Activated CD4-positive, alpha-beta T cell treated with anti-CD3 and anti-CD28 coated beads, Interleukin-2, amount 50 U/mL, for 16 hours (primary cell): ENCODE data around the gene SCP2D1.

ENCODE experiments used
- DNase-seq: peaks from one replicate; pipeline ENCODE4 v3.0.0-alpha.2; 2020

SCP2D1 gene

GRCh38 chr20:18815194-18815942 is 1.8 kb downstream of the SCP2D1 start:
- no peak for DNase-seq

- DNase-seq = no peak
Measured at GRCh38 chr20:18822832-18823231, 9.2 kb downstream of the SCP2D1 start.

DNA sequence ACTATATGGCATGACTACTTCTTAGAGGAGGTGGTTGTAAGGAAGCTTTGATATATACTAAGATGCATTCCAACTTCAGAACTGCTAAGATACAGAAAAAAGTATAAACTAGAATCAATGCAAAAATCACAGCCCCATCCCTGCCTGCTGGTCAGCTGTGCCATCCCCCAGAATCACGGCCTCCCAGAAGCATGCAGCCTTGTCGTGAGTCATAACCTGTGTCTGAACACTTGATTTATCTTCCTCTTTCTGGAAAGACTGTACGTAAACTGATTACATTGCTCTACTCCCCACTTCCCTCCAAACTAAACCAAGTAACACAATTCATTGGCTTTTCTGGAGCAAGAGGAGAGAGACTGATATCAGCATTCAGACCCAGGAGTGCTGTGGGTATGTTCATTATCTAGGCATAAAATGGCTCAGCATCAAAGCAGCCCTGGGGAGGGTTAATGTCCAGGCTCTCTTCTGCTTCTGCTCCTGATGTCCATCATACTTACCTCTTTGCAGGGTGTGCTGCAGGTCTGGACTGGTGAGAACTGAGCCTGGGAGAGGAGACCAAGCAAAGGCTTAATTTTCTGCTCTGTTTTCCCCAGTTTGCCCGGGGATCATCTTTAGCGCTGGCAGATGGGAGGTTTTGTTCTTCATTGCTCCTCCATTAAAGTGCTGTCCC is 18.4 kb downstream of the SCP2D1 start:
- no peak for DNase-seq

DNA sequence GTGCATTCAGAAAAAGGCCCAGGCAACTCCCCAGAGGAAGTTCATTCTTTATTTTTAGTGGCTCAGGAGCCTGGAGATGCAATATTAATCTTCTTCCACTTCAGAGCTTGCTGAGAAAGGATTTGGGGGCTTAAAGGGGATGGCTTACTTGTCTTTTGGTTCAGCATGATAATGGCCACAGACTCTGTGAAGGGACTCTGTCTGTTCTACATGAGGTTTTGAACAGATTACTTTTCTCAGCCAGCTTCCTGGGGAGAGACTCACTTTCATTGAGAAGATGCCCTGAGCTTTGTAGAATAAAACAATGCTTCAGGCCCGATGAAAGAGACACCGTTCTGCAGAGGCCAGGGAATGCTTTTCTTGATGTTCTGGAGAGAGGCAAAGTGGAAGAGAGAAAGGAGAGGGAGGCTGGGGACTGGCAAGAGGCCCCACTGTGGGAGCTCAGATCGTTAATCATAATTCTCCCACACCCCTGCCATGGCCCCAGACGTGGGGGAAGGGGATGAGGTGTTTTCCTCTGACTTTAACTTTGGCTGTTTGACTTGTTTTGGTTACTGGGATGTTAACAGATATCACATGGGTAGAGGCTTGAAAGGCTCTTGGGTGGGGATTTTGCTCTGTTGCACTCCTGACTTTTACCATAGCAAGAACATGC is 19.1 kb downstream of the SCP2D1 start:
- no peak for DNase-seq

DNA sequence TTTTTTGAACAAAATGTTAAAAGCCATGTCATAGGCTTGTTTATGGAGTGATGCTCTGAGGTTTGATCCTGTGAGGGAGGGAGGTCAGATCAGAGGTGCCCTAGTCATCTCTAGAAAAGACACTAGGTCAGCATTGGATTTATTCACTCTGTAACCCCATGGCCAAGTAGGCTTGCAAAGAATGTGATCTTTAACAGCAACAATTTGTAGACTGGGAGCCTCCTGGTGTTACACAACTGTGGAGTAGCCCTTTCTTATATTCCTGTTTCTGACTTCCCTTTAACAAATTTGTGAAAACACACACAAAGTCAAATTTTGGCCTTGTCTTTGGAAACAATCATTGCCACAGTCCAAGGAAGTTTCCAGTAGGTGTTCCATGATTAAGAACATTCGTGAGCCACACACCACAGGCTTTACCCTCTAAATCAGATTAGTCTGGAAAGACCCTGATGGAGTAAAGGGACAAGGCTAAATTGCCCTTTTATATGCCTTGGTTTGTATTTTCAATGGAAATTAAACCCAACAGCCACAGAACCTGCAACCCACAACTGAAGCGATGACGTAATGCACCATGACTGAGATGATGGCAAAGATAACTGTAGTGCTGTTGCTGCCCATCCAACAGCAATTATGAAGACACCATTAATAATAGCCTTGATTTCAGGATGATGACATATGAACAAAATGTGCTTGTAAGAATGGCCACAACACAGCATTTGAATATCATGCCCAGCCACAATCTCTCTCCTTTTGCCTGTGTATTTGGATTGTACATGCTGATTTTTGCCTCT is 22.1 kb downstream of the SCP2D1 start:
- no peak for DNase-seq

DNA sequence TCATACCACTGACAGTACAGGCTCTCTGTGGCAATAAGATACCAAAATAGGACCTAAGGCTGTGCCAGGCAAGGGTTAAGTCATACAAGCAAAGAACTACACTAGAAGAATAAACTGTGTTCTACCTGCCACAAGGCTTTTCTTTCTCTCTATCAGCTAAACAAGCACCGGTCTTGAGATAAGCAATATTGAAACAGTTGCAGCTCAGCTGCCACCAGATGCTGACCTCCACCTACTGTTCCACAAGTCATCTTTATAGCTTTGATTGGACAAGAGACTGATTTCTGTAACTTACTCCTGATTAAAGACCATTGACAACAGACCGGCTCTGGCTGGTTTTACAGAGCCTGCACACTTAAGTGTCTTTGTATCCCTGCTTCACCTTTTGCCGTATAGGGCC is 24.1 kb downstream of the SCP2D1 start:
- no peak for DNase-seq

GRCh38 chr20:18839507-18840247 is 26.1 kb downstream of the SCP2D1 start:
- DNase-seq = no peak

- DNase-seq = no peak
Measured at GRCh38 chr20:18840248-18840645, 26.7 kb downstream of the SCP2D1 start.

DNA sequence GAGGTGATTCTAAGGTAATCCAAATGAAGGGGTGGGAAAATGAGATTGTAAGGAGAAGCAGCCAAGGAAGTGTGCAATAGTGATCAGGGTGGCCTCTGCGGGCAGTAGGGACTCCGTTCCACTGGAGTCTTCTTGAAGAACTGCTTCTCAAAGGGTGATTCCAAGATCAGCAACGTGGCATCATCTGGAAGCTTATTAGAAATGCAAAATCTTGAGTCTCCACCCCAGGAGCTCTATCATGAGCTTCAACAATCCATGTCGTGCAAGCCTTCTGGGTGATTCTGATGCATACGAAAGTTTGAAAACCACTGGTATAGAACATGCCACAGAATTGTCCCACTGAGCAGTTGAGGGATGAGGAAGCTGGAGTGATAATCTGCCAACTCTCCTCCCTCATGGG is 31.4 kb downstream of the SCP2D1 start:
- DNase-seq = no peak

- DNase-seq = no peak
Measured at GRCh38 chr20:18847226-18847755, 33.7 kb downstream of the SCP2D1 start.

DNA sequence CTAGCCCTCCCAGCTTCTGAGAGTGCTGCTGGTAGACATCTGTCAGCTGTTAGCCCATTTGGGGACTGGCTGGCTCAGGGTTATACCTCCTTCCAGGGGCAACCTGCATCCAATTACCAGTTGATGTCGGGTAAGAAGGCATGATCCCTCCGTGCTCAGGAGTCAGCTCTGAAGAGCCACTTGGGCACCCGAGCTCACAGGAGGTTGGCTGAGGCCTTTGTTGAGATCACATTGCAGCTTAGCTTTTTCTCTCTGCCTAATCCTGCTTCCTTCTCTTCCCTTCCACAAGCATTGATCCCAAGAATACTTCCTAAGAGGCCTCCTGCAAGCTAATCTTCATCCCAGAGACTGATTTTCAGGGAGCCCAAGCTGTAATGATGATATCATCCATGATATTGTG is 35.5 kb downstream of the SCP2D1 start:
- no peak for DNase-seq

- no peak for DNase-seq
Measured at GRCh38 chr20:18851629-18852028, 38.0 kb downstream of the SCP2D1 start.

DNA sequence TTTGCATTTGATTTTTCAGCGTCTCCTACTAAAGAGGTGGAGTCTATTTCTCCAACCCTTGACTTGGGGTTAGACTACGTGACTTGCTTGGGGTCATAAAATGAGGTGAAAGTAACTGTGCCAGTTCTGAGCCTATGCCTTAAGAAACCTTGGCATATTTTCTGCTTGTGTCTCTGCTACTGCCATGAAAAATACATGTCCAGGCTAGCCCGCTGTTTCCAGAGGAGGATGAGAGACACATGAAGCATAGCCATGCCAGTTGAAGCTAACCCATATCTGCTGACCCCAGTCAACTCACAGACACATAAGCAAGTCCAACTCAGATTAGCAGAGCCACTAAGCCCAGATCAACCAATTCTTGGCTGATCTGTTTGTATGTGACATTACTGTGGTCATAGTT is 38.7 kb downstream of the SCP2D1 start:
- DNase-seq = no peak

GRCh38 chr20:18853216-18853615 is 39.6 kb downstream of the SCP2D1 start:
- no peak for DNase-seq

DNA sequence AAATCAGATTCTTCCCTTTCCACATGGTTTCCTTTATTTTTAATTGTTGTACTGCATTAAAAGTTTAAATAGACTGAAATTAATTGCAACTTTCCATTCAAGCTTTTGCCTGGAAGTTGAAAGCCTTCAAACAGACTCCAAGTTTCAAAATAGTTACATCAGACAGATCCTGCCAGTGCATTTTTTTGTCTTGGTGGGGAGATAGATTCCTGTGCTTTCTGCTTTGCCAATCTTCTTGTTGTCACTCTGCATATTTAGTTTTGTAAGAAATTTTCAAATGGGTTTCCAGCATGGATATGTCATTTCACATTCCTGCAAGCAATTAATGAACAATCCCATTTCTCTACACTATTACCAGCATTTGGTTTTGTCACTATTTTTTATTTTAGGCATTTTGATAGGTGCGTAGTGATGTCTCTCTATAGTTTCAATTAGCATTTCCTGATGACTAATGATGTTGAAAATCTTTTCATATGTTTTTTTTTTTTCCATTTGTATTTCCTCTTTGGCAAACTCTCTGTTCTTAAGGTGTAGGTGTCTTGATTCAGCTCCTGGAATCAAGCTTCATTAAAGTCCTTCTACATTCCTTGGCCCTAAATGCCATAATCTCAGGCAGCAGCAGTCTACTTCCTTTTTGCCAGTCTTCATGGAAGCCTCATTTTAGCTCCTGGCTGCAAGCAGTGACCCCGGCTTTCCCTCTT is 40.5 kb downstream of the SCP2D1 start:
- no peak for DNase-seq

GRCh38 chr20:18855882-18856281 is 42.3 kb downstream of the SCP2D1 start:
- no peak for DNase-seq

DNA sequence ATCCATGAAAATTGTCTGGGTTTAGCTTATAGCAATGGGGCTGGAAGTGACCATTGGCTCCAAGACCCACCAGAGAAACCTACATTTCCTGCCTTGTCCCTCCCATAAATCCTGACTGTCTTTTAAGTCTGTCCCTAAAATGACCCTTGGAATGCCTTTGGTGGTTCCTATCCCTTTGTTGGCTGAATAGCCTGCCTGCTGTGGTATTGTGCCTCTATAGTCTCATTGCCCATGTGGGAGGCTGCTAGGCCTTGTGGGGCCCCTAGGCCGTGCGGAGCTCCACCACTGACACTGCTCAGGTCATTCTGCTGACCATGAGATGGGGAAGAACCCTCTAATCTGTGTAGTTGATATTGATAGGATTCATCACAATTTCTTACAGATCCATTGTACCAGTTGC is 43.3 kb downstream of the SCP2D1 start:
- DNase-seq = no peak

DNA sequence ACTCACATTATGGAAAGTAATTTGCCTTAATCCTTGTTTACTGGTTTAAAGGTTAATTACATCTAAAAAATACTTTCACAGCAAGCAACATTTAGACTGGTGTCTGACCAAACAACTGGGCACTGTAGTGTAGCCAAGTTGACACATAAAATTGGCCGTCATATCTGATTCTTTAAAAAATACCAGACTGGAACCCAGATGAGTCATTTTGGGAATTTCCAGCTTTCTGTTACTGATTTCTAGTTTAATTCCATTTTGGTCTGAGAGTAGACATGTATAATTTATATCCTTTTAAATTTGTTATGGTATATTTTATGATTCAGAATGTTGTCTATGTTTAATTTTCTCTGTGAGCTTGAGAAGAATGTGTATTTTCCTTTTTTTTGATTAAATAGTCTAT is 44.1 kb downstream of the SCP2D1 start:
- no peak for DNase-seq

DNA sequence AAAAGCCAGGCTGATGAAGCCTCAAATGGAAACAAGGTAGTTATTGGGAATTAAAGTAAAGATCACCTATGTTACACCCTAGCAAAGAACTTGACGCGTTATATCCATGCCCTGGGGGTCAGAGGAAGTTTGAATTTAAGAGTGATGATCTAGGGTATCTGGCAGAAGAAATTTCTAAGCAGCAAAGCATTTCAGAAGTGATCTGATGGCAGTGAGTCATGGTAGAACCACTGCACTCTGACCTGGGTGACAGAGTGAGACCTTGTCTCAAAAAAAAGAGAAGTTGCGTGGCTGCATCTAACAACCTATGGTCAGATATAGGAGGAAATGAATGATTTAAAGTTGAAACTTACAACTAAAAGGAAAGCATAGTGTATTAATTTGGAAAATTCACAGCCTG is 45.2 kb downstream of the SCP2D1 start:
- no peak for DNase-seq
